Activated T-helper 2 cell treated with anti-CD3 and anti-CD28 coated beads, Interferon-gamma antibody, Interleukin-2, Interleukin-4, amounts not matched to agents 10 μg/mL and 5 μg/mL and 100 μg/mL, durations not matched to agents 14 hours and 24 hours and 36 hours (primary cell): Measurements from ENCODE around the gene PARD3. TPM values are rescaled to one million over a fixed set of nuclear protein-coding genes. Genes with fewer than 3 reads are reported as not detected.

Source experiments
- DNase-seq: peaks from one replicate; pipeline ENCODE4 v3.0.0; 2021; ENCODE audit warnings: low spot score
- H3K27ac Mint-ChIP-seq: one replicate; pipeline ENCODE4 v1.8.0; 2021; ENCODE audit warnings: mixed read lengths
- H3K27me3 Mint-ChIP-seq: one replicate; pipeline ENCODE4 v1.8.0; 2021; ENCODE audit warnings: low read depth, mixed read lengths
- H3K36me3 Mint-ChIP-seq: one replicate; pipeline ENCODE4 v1.8.0; 2021; ENCODE audit warnings: low read depth, mixed read lengths
- H3K4me1 Mint-ChIP-seq: one replicate; pipeline ENCODE4 v1.8.0; 2021; ENCODE audit warnings: low read depth, mixed read lengths
- H3K4me3 Mint-ChIP-seq: one replicate; pipeline ENCODE4 v1.8.0; 2021; ENCODE audit warnings: low read depth, mild to moderate bottlenecking, moderate library complexity, mixed read lengths
- H3K9me3 Mint-ChIP-seq: one replicate; pipeline ENCODE4 v1.8.0; 2021; ENCODE audit warnings: mixed read lengths
- intact Hi-C: fragments of 100-400 bp; cut with micrococcal nuclease; formaldehyde crosslinking; loops from one replicate; pipeline ENCODE4 v1.15.1; 2023
- total RNA-seq: library from RNA; stranded (reverse); gene quantifications from 2 replicates; pipeline ENCODE4 v1.2.3, GENCODE V29; 2022

The PARD3 gene
- total RNA-seq, 1 donor from 2014 or later: 1.4 TPM

- Mint-ChIP-seq H3K27me3 (no peaks in the 10 kb centered on the region), H3K4me3 (no peak overlapping the region), H3K27ac (no peak overlapping the region), H3K36me3 (no peaks in the 10 kb centered on the region), H3K9me3 (no peaks in the 10 kb centered on the region), H3K4me1 (no peaks in the 10 kb centered on the region)
- DNase-seq: no peak
- intact Hi-C loops: no loop called here
Measured at GRCh38 chr10:34627331-34627730, 187.8 kb downstream of the PARD3 start.

- H3K4me3 Mint-ChIP-seq: no peak overlapping the region
- no peak for DNase-seq
- no peaks in the 10 kb centered on the region for H3K9me3 Mint-ChIP-seq
- no peaks in the 10 kb centered on the region for H3K27me3 Mint-ChIP-seq
- H3K4me1 Mint-ChIP-seq: no peaks in the 10 kb centered on the region
- H3K36me3 Mint-ChIP-seq: no peaks in the 10 kb centered on the region
- H3K27ac Mint-ChIP-seq: no peak overlapping the region
- intact Hi-C loops: no loop called here
Measured at GRCh38 chr10:34626158-34626880, 188.8 kb downstream of the PARD3 start.

GRCh38 chr10:34624323-34625153 lies 190.6 kb downstream of the PARD3 start:
- no peak overlapping the region for H3K4me3 Mint-ChIP-seq
- H3K9me3 Mint-ChIP-seq: no peaks in the 10 kb centered on the region
- H3K4me1 Mint-ChIP-seq: no peaks in the 10 kb centered on the region
- H3K27me3 Mint-ChIP-seq: no peaks in the 10 kb centered on the region
- no peak for DNase-seq
- H3K27ac Mint-ChIP-seq: no peak overlapping the region
- intact Hi-C loops: no loop called here
- H3K36me3 Mint-ChIP-seq: no peaks in the 10 kb centered on the region

GRCh38 chr10:34622945-34623344 lies 192.2 kb downstream of the PARD3 start:
- no peaks in the 10 kb centered on the region for H3K4me1 Mint-ChIP-seq
- intact Hi-C loops: no loop called here
- no peak for DNase-seq
- no peak overlapping the region for H3K4me3 Mint-ChIP-seq
- no peaks in the 10 kb centered on the region for H3K9me3 Mint-ChIP-seq
- no peak overlapping the region for H3K27ac Mint-ChIP-seq
- no peaks in the 10 kb centered on the region for H3K36me3 Mint-ChIP-seq
- H3K27me3 Mint-ChIP-seq: no peaks in the 10 kb centered on the region

GRCh38 chr10:34618611-34619010 lies 196.5 kb downstream of the PARD3 start:
- H3K36me3 Mint-ChIP-seq: no peaks in the 10 kb centered on the region
- no peak overlapping the region for H3K27ac Mint-ChIP-seq
- no peak overlapping the region for H3K4me3 Mint-ChIP-seq
- H3K4me1 Mint-ChIP-seq: no peaks in the 10 kb centered on the region
- H3K27me3 Mint-ChIP-seq: no peaks in the 10 kb centered on the region
- DNase-seq: no peak
- H3K9me3 Mint-ChIP-seq: no peaks in the 10 kb centered on the region
- intact Hi-C loops: no loop called here

GRCh38 chr10:34615770-34616169 lies 199.3 kb downstream of the PARD3 start:
- no peaks in the 10 kb centered on the region for H3K36me3 Mint-ChIP-seq
- H3K9me3 Mint-ChIP-seq: no peaks in the 10 kb centered on the region
- intact Hi-C loops: no loop called here
- no peak overlapping the region for H3K4me3 Mint-ChIP-seq
- no peaks in the 10 kb centered on the region for H3K27me3 Mint-ChIP-seq
- no peak for DNase-seq
- H3K4me1 Mint-ChIP-seq: no peaks in the 10 kb centered on the region
- no peak overlapping the region for H3K27ac Mint-ChIP-seq

- Mint-ChIP-seq H3K4me3 (no peak overlapping the region), H3K27me3 (no peaks in the 10 kb centered on the region), H3K36me3 (no peaks in the 10 kb centered on the region), H3K27ac (no peak overlapping the region), H3K9me3 (no peaks in the 10 kb centered on the region), H3K4me1 (no peaks in the 10 kb centered on the region)
- intact Hi-C loops: no loop called here
- no peak for DNase-seq
Measured at GRCh38 chr10:34613491-34613890, 201.6 kb downstream of the PARD3 start.

GRCh38 chr10:34612938-34613337 lies 202.2 kb downstream of the PARD3 start:
- no peak overlapping the region for H3K27ac Mint-ChIP-seq
- no peaks in the 10 kb centered on the region for H3K4me1 Mint-ChIP-seq
- no peak for DNase-seq
- H3K27me3 Mint-ChIP-seq: no peaks in the 10 kb centered on the region
- H3K9me3 Mint-ChIP-seq: no peaks in the 10 kb centered on the region
- intact Hi-C loops: no loop called here
- H3K4me3 Mint-ChIP-seq: no peak overlapping the region
- H3K36me3 Mint-ChIP-seq: no peaks in the 10 kb centered on the region

GRCh38 chr10:34612446-34612845 lies 202.7 kb downstream of the PARD3 start:
- Mint-ChIP-seq H3K27ac (no peak overlapping the region), H3K36me3 (no peaks in the 10 kb centered on the region), H3K9me3 (no peaks in the 10 kb centered on the region), H3K4me3 (no peak overlapping the region), H3K4me1 (no peaks in the 10 kb centered on the region), H3K27me3 (no peaks in the 10 kb centered on the region)
- intact Hi-C loops: no loop called here
- no peak for DNase-seq

- no peaks in the 10 kb centered on the region for H3K27me3 Mint-ChIP-seq
- no peak overlapping the region for H3K4me3 Mint-ChIP-seq
- intact Hi-C loops: no loop called here
- no peaks in the 10 kb centered on the region for H3K9me3 Mint-ChIP-seq
- no peak overlapping the region for H3K27ac Mint-ChIP-seq
- H3K36me3 Mint-ChIP-seq: no peaks in the 10 kb centered on the region
- no peaks in the 10 kb centered on the region for H3K4me1 Mint-ChIP-seq
- no peak for DNase-seq
Measured at GRCh38 chr10:34609287-34609940, 205.7 kb downstream of the PARD3 start.

GRCh38 chr10:34607894-34608293 lies 207.2 kb downstream of the PARD3 start:
- no peak for DNase-seq
- H3K27ac Mint-ChIP-seq: no peak overlapping the region
- no peaks in the 10 kb centered on the region for H3K27me3 Mint-ChIP-seq
- H3K4me3 Mint-ChIP-seq: no peak overlapping the region
- no peaks in the 10 kb centered on the region for H3K9me3 Mint-ChIP-seq
- H3K4me1 Mint-ChIP-seq: no peaks in the 10 kb centered on the region
- H3K36me3 Mint-ChIP-seq: no peaks in the 10 kb centered on the region
- intact Hi-C loops: no loop called here

- Mint-ChIP-seq H3K36me3 (no peaks in the 10 kb centered on the region), H3K27me3 (no peaks in the 10 kb centered on the region), H3K4me3 (no peak overlapping the region), H3K27ac (no peak overlapping the region), H3K9me3 (no peaks in the 10 kb centered on the region), H3K4me1 (no peaks in the 10 kb centered on the region)
- no peak for DNase-seq
- intact Hi-C loops: no loop called here
Measured at GRCh38 chr10:34606890-34607289, 208.2 kb downstream of the PARD3 start.

- H3K27ac Mint-ChIP-seq: no peak overlapping the region
- DNase-seq: no peak
- H3K4me3 Mint-ChIP-seq: no peak overlapping the region
- intact Hi-C loops: no loop called here
- H3K4me1 Mint-ChIP-seq: no peaks in the 10 kb centered on the region
- no peaks in the 10 kb centered on the region for H3K36me3 Mint-ChIP-seq
- H3K27me3 Mint-ChIP-seq: no peaks in the 10 kb centered on the region
- no peaks in the 10 kb centered on the region for H3K9me3 Mint-ChIP-seq
Measured at GRCh38 chr10:34602478-34602877, 212.6 kb downstream of the PARD3 start.
